ENCODE measurements around the gene ARRDC2. TPM values are rescaled to one million over a fixed set of nuclear protein-coding genes. Genes with fewer than 3 reads are reported as not detected.
A peak's percentile ranks its signal among the peaks of the same experiment; 100 is the strongest.
"Not testable (repeated sequence)": the region's sequence is repeated elsewhere in the genome, so short reads cannot be mapped to it uniquely, and the experiment has no call there.

The ARRDC2 gene
- total RNA-seq, 1 experiment from 2014 or later: 18.8 TPM

GRCh38 chr19:18002347-18002850 lies 5.6 kb upstream of the ARRDC2 start:
- H3K9me3 Mint-ChIP-seq (ENCODE audit: unreplicated experiment): no peaks in the 10 kb centered on the region
- ChIA-PET CTCF (interaction anchor here (0.7 to 1.1 kb wide), 2 partner anchors 64 to 201 kb away, joined by 4 to 7 read pairs; no protein-coding TSS in a partner anchor), POLR2A (interaction anchor here (0.5 to 0.6 kb wide), 3 partner anchors 90 to 143 kb away, joined by 3 to 4 read pairs (median 3); partner anchors contain the start of gene RPL18A)
- no peaks in the 10 kb centered on the region for H3K27me3 Mint-ChIP-seq (ENCODE audit: insufficient read depth, unreplicated experiment)
- TSS peak; percentile 33 for BruUV-seq (replicated peaks)
- no peak for DNase-seq (ENCODE audit: unreplicated experiment)
- H3K27ac Mint-ChIP-seq (ENCODE audit: low read depth, unreplicated experiment): no peak overlapping the region
- H3K36me3 Mint-ChIP-seq (ENCODE audit: insufficient read depth, unreplicated experiment): peaks cover 23% of the 10 kb centered on the region
- no peak for TF ChIP-seq CTCF (IDR thresholded peaks at IDR 0.05; ENCODE audit: unreplicated experiment)
- H3K4me1 Mint-ChIP-seq (ENCODE audit: insufficient read depth, unreplicated experiment): peaks cover 14% of the 10 kb centered on the region
- intact Hi-C loops (cut with micrococcal nuclease): loop anchor here (10.0 kb wide), 1 partner anchor 152 kb away; the partner anchor contains the start of gene PIK3R2
- H3K4me3 Mint-ChIP-seq (ENCODE audit: unreplicated experiment): peak overlapping the region; percentile 77

GRCh38 chr19:18005750-18006149 lies 2.2 kb upstream of the ARRDC2 start:
- ChIA-PET CTCF (interaction anchor here (0.8 to 5.7 kb wide), 3 partner anchors 52 to 119 kb away, joined by 3 to 103 read pairs (median 4); no protein-coding TSS in a partner anchor), POLR2A (interaction anchor here (0.7 kb wide), 1 partner anchor 143 kb away, joined by 3 read pairs; no protein-coding TSS in a partner anchor)
- not testable (repeated sequence) for DNase-seq (ENCODE audit: unreplicated experiment); H3K27ac Mint-ChIP-seq (ENCODE audit: low read depth, unreplicated experiment); H3K4me3 Mint-ChIP-seq (ENCODE audit: unreplicated experiment); BruUV-seq (replicated peaks); H3K9me3 Mint-ChIP-seq (ENCODE audit: unreplicated experiment); H3K27me3 Mint-ChIP-seq (ENCODE audit: insufficient read depth, unreplicated experiment)
- intact Hi-C loops (cut with micrococcal nuclease): loop anchor here (5.0 to 10.0 kb wide), 2 partner anchors 149 to 247 kb away; partner anchors contain the start of gene PIK3R2
- peaks cover 14% of the 10 kb centered on the region for H3K4me1 Mint-ChIP-seq (ENCODE audit: insufficient read depth, unreplicated experiment)
- H3K36me3 Mint-ChIP-seq (ENCODE audit: insufficient read depth, unreplicated experiment): peaks cover 44% of the 10 kb centered on the region

GRCh38 chr19:18007044-18007916 lies 690 bp upstream of the ARRDC2 start:
- TF ChIP-seq CTCF (IDR thresholded peaks at IDR 0.05; ENCODE audit: unreplicated experiment): peak; percentile 99
- ChIA-PET POLR2A (interaction anchor here (0.6 to 1.7 kb wide), 4 partner anchors 52 to 81 kb away, joined by 4 to 5 read pairs (median 4); partner anchors contain the start of gene CCDC124), CTCF (interaction anchor here (0.6 to 5.7 kb wide), 26 partner anchors 11 to 329 kb away, joined by 3 to 103 read pairs (median 4); partner anchors contain the start of gene RPL18A)
- DNase-seq (ENCODE audit: unreplicated experiment): peak; percentile 80
- Mint-ChIP-seq H3K36me3 (ENCODE audit: insufficient read depth, unreplicated experiment) (peaks cover 53% of the 10 kb centered on the region), H3K4me1 (ENCODE audit: insufficient read depth, unreplicated experiment) (peaks cover 14% of the 10 kb centered on the region), H3K27ac (ENCODE audit: low read depth, unreplicated experiment) (no peak overlapping the region), H3K9me3 (ENCODE audit: unreplicated experiment) (no peaks in the 10 kb centered on the region), H3K27me3 (ENCODE audit: insufficient read depth, unreplicated experiment) (no peaks in the 10 kb centered on the region), H3K4me3 (ENCODE audit: unreplicated experiment) (peak overlapping the region; percentile 69)
- no TSS peak for BruUV-seq (replicated peaks)
- intact Hi-C loops (cut with micrococcal nuclease): loop anchor here (1.0 to 10.0 kb wide), 3 partner anchors 51 to 245 kb away; partner anchors contain the start of gene PIK3R2

- BruUV-seq (replicated peaks): no TSS peak
- intact Hi-C loops (cut with micrococcal nuclease): loop anchor here (5.0 to 10.0 kb wide), 2 partner anchors 146 to 243 kb away; partner anchors contain the start of gene PIK3R2
Observed at GRCh38 chr19:18008814-18009213, 844 bp downstream of the ARRDC2 start.

More at GRCh38 chr19:18008814-18009213, 844 bp downstream of the ARRDC2 start:
- ChIA-PET CTCF (interaction anchor here (0.5 to 5.7 kb wide), 5 partner anchors 12 to 241 kb away, joined by 3 to 103 read pairs (median 3); no protein-coding TSS in a partner anchor), POLR2A (no interaction called here)
- no peaks in the 10 kb centered on the region for H3K27me3 Mint-ChIP-seq (ENCODE audit: insufficient read depth, unreplicated experiment)
- H3K4me1 Mint-ChIP-seq (ENCODE audit: insufficient read depth, unreplicated experiment): peaks cover 21% of the 10 kb centered on the region
- no peak for DNase-seq (ENCODE audit: unreplicated experiment)
- peak overlapping the region; percentile 70 for H3K4me3 Mint-ChIP-seq (ENCODE audit: unreplicated experiment)
- TF ChIP-seq CTCF (IDR thresholded peaks at IDR 0.05; ENCODE audit: unreplicated experiment): no peak
- no peaks in the 10 kb centered on the region for H3K9me3 Mint-ChIP-seq (ENCODE audit: unreplicated experiment)
- peaks cover 58% of the 10 kb centered on the region for H3K36me3 Mint-ChIP-seq (ENCODE audit: insufficient read depth, unreplicated experiment)
- peak overlapping the region; percentile 23 for H3K27ac Mint-ChIP-seq (ENCODE audit: low read depth, unreplicated experiment)

All from MCF 10A (cell line).